Large intestine (tissue), 3 donors: ENCODE results near the gene LXN. TPM values are rescaled to one million over a fixed set of nuclear protein-coding genes. Genes with fewer than 3 reads are reported as not detected.

Source experiments
- DNase-seq, 2 donors: peaks; one replicate each; pipeline versions ENCODE4 v3.0.0 to v3.0.0-alpha.2; 2013
- H3K27ac ChIP-seq: one replicate; pipeline ENCODE4 v1.5.1; 2013; ENCODE audit warnings: low read length
- H3K27me3 ChIP-seq: 2 replicates; pipeline ENCODE4 v1.6.1; 2013; ENCODE audit warnings: low read length; ENCODE audit not compliant: control insufficient read depth, insufficient read depth
- H3K36me3 ChIP-seq: 2 replicates; pipeline ENCODE4 v1.6.1; 2013; ENCODE audit warnings: low read length; ENCODE audit not compliant: control insufficient read depth, insufficient read depth
- H3K4me1 ChIP-seq: one replicate; pipeline ENCODE4 v1.6.1; 2013; ENCODE audit warnings: low read length; ENCODE audit not compliant: control insufficient read depth, insufficient read depth
- H3K4me3 ChIP-seq: one replicate; pipeline ENCODE4 v1.5.1; 2013; ENCODE audit warnings: low read length
- H3K9me3 ChIP-seq: one replicate; pipeline ENCODE4 v1.6.1; 2013; ENCODE audit warnings: mild to moderate bottlenecking, low read depth, low read length, moderate library complexity; ENCODE audit not compliant: control insufficient read depth
- WGBS: methylation state at CpG from one replicate; pipeline ENCODE4 v1.1.5; 2013; ENCODE audit warnings: low lambda C conversion rate; ENCODE audit not compliant: insufficient coverage; 5-methylcytosine and 5-hydroxymethylcytosine counted together
- polyA plus RNA-seq: library from polyadenylated mRNA; unstranded; fragments of 120-200 nt; gene quantifications from one replicate; pipeline ENCODE4 v1.2.1, GENCODE V29; 2013

The LXN gene
- polyA plus RNA-seq, 1 donor: 45.7 TPM

GRCh38 chr3:158678687-158679086 is 6.2 kb upstream of the LXN start:
- H3K9me3 ChIP-seq: no peaks in the 10 kb centered on the region
- no peaks in the 10 kb centered on the region for H3K27me3 ChIP-seq
- peaks cover 9% of the 10 kb centered on the region for H3K36me3 ChIP-seq
- DNase-seq: no peak
- H3K27ac ChIP-seq: no peak overlapping the region
- no peaks in the 10 kb centered on the region for H3K4me1 ChIP-seq
- H3K4me3 ChIP-seq: no peak overlapping the region
- WGBS: no CpG with 5 or more reads among the region's 2 CpGs

- Histone ChIP-seq H3K4me1 (peaks cover 6% of the 10 kb centered on the region), H3K36me3 (peaks cover 16% of the 10 kb centered on the region), H3K27me3 (no peaks in the 10 kb centered on the region), H3K4me3 (peak overlapping the region; percentile 76), H3K9me3 (no peaks in the 10 kb centered on the region), H3K27ac (peak overlapping the region; percentile 78)
- no peak for DNase-seq
- no CpG with 5 or more reads among the region's 6 CpGs for WGBS
Measured at GRCh38 chr3:158671821-158672214, 630 bp downstream of the LXN start.

- DNase-seq: no peak
- no peak overlapping the region for H3K27ac ChIP-seq
- no peaks in the 10 kb centered on the region for H3K27me3 ChIP-seq
- peaks cover 37% of the 10 kb centered on the region for H3K36me3 ChIP-seq
- H3K4me1 ChIP-seq: peaks cover 6% of the 10 kb centered on the region
- no peak overlapping the region for H3K4me3 ChIP-seq
- no CpG with 5 or more reads among the region's 2 CpGs for WGBS
- no peaks in the 10 kb centered on the region for H3K9me3 ChIP-seq
Measured at GRCh38 chr3:158668506-158668905, 3.9 kb downstream of the LXN start.

GRCh38 chr3:158666416-158666815 is 6.0 kb downstream of the LXN start:
- WGBS: no CpG with 5 or more reads among the region's 3 CpGs
- H3K36me3 ChIP-seq: peaks cover 41% of the 10 kb centered on the region
- H3K4me3 ChIP-seq: no peak overlapping the region
- no peaks in the 10 kb centered on the region for H3K4me1 ChIP-seq
- no peak for DNase-seq
- no peaks in the 10 kb centered on the region for H3K9me3 ChIP-seq
- H3K27me3 ChIP-seq: no peaks in the 10 kb centered on the region
- no peak overlapping the region for H3K27ac ChIP-seq

- Histone ChIP-seq H3K27me3 (no peaks in the 10 kb centered on the region), H3K4me3 (no peak overlapping the region), H3K9me3 (no peaks in the 10 kb centered on the region), H3K36me3 (peaks cover 55% of the 10 kb centered on the region), H3K4me1 (no peaks in the 10 kb centered on the region), H3K27ac (no peak overlapping the region)
- no CpG with 5 or more reads among the region's 1 CpG for WGBS
- DNase-seq: no peak
Measured at GRCh38 chr3:158663832-158664231, 8.6 kb downstream of the LXN start.

- Histone ChIP-seq H3K27me3 (no peaks in the 10 kb centered on the region), H3K27ac (no peak overlapping the region), H3K4me1 (no peaks in the 10 kb centered on the region), H3K4me3 (no peak overlapping the region), H3K9me3 (no peaks in the 10 kb centered on the region), H3K36me3 (peaks cover 51% of the 10 kb centered on the region)
- DNase-seq: no peak
- WGBS: no CpG with 5 or more reads among the region's 1 CpG
Measured at GRCh38 chr3:158663246-158663645, 9.2 kb downstream of the LXN start.

GRCh38 chr3:158660711-158661110 is 11.7 kb downstream of the LXN start:
- no peaks in the 10 kb centered on the region for H3K4me1 ChIP-seq
- H3K27me3 ChIP-seq: no peaks in the 10 kb centered on the region
- no peak overlapping the region for H3K4me3 ChIP-seq
- no peak overlapping the region for H3K27ac ChIP-seq
- no peaks in the 10 kb centered on the region for H3K9me3 ChIP-seq
- H3K36me3 ChIP-seq: peaks cover 42% of the 10 kb centered on the region
- DNase-seq: no peak
- 100% methylated on average over 2 of the region's 4 CpGs for WGBS

- no peaks in the 10 kb centered on the region for H3K9me3 ChIP-seq
- WGBS: no CpG with 5 or more reads among the region's 7 CpGs
- peaks cover 40% of the 10 kb centered on the region for H3K36me3 ChIP-seq
Measured at GRCh38 chr3:158659454-158660237, 12.8 kb downstream of the LXN start.

GRCh38 chr3:158658889-158659288 is 13.6 kb downstream of the LXN start:
- no peak overlapping the region for H3K4me3 ChIP-seq
- DNase-seq: no peak
- no peaks in the 10 kb centered on the region for H3K27me3 ChIP-seq
- WGBS: 100% methylated on average over 1 of the region's 7 CpGs
- no peak overlapping the region for H3K27ac ChIP-seq
- no peaks in the 10 kb centered on the region for H3K4me1 ChIP-seq
- peaks cover 36% of the 10 kb centered on the region for H3K36me3 ChIP-seq
- no peaks in the 10 kb centered on the region for H3K9me3 ChIP-seq

More at GRCh38 chr3:158659454-158660237, 12.8 kb downstream of the LXN start:
- no peak overlapping the region for H3K4me3 ChIP-seq
- no peaks in the 10 kb centered on the region for H3K27me3 ChIP-seq
- DNase-seq: peak in 1 of 2 donors; percentile 42
- H3K4me1 ChIP-seq: no peaks in the 10 kb centered on the region
- H3K27ac ChIP-seq: no peak overlapping the region

GRCh38 chr3:158652463-158652862 is 20.0 kb downstream of the LXN start:
- Histone ChIP-seq H3K4me1 (no peaks in the 10 kb centered on the region), H3K36me3 (peaks cover 43% of the 10 kb centered on the region), H3K27ac (no peak overlapping the region), H3K27me3 (no peaks in the 10 kb centered on the region), H3K9me3 (no peaks in the 10 kb centered on the region), H3K4me3 (no peak overlapping the region)
- WGBS: 89% methylated on average over 2 of the region's 3 CpGs
- DNase-seq: no peak

GRCh38 chr3:158651192-158651591 is 21.3 kb downstream of the LXN start:
- Histone ChIP-seq H3K27me3 (no peaks in the 10 kb centered on the region), H3K27ac (no peak overlapping the region), H3K4me3 (no peak overlapping the region), H3K4me1 (no peaks in the 10 kb centered on the region), H3K36me3 (peaks cover 43% of the 10 kb centered on the region), H3K9me3 (no peaks in the 10 kb centered on the region)
- WGBS: no CpG with 5 or more reads among the region's 2 CpGs
- no peak for DNase-seq
